GM19043 (cell line): ENCODE results near the gene SH3BGRL3.
A peak's percentile ranks its signal among the peaks of the same experiment; 100 is the strongest.

Experiments used
- ATAC-seq: cut with Tn5 transposase; IDR thresholded peaks from one replicate; pipeline ENCODE4 v1.9.1; 2021; ENCODE audit warnings: low read depth; ENCODE audit not compliant: unreplicated experiment

Gene SH3BGRL3

DNA sequence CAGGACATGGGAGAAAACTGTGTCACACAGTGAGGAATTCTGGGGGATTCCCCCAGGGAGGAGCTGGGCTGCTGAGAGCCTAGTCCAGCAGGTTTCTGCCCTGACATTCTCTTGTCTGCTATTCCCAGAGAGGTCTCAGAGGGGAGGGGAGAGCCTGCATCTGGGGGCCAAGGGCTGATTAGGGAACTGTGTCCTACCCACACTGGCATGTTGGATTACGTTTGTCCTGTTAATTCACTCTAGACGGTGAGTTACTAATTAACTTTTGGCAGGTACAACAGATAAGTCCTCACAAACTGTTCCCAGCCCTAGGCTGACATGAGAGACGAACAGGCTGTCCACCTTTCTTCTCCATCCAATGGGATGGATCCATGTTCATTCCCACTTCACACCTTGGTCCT is 2.6 kb upstream of the SH3BGRL3 start:
- no peak for ATAC-seq

DNA sequence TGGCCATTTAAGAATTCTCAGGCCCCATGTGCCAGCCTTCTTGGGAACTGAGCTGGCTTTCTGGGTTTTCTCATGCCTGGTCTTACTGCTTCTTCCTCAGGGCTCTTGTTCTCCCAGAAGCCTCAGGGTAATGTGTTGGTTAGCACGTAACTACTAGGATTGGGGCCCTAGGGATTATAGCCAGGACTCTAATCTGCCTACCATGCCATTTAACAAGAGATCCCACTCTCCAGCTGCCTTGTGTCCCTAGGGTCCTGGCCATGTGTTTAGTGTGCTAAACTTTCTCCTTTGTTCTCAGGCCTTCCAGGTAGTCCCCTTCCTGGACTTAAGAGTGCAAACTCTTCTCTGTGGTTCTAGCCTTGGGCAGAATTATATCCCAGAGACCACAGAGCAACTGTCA is 2.2 kb upstream of the SH3BGRL3 start:
- ATAC-seq: no peak

DNA sequence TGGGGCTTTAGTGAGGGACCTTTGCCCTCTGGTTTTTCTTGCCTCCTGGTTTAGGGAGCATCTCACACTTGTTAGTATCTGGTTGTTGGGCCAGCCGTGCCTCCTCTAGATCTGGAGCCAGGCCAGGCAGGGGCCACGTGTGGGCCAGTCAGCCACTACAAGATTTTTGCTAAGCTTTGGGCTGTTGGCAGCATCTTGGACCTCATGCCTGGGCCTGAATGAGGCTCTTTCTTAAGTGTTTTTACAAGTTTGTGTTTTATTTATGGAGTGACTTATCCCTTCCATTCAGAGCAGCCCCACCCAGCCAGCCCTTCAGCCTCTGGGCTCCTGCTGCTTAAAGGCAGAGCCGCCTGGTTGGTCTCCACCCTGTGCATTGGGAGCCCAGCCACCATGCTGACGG is 1.6 kb upstream of the SH3BGRL3 start:
- no peak for ATAC-seq

DNA sequence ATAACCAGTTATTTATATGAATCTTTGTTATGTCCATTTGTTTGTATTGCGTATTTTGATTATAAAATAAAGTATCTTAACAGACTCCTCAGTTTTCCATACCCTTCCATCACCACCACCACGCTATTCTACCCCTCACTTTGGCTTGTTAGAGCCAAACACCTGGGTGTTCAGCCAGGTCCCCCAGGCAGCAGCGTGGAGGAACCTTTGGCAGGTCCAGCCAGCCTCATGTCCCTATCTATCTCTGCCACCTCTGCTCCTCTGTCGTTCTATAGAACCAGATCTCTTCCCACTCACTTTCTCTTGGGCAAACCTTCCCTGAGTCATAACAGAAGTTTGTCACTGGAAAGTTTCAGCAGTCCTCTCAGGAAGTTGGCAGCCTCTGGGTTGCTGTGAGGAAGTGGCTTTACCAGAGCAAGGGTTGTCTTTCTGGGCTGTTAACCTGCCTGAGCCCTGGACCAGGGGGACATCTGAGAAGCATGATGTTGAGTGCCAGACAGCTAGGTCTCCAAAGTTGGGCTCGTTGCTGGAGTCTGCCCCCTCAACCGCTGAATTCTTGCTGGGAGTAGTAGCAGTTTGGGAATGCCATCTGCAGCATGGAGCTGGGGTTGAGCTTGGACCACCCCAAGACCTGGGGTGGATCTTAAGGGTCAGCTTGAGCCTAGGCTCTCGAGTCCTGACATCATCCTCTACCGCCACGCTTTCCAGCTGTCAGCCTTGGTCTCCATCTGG is 996 bp upstream of the SH3BGRL3 start:
- no peak for ATAC-seq

DNA sequence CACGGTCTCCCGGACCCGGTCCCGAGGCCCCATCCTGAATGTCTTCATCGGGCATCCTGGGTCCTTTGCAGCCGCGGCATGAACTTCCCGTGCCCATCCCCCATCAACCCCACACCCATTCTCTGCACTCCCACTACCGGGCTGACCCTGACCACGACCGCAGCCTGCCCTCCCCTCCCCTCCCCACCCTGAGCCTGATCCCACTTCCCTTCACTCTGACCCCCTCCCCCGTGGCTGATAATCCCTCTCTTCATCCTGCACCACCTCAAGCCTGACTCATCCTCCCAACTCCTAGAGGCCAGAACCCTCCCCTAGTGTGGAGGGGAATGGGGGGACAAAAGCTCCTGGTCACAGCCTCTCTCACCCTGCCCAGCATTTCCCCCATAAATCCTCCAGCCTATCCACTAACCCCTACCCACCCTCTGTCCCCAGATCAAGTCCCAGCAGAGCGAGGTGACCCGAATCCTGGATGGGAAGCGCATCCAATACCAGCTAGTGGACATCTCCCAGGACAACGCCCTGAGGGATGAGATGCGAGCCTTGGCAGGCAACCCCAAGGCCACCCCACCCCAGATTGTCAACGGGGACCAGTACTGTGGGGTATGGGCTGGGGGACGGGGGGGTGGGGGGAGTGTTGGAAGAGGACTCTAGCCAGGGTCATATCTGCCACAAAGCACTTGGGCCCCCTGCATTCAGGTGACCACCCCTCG is 602 bp downstream of the SH3BGRL3 start:
- no peak for ATAC-seq

DNA sequence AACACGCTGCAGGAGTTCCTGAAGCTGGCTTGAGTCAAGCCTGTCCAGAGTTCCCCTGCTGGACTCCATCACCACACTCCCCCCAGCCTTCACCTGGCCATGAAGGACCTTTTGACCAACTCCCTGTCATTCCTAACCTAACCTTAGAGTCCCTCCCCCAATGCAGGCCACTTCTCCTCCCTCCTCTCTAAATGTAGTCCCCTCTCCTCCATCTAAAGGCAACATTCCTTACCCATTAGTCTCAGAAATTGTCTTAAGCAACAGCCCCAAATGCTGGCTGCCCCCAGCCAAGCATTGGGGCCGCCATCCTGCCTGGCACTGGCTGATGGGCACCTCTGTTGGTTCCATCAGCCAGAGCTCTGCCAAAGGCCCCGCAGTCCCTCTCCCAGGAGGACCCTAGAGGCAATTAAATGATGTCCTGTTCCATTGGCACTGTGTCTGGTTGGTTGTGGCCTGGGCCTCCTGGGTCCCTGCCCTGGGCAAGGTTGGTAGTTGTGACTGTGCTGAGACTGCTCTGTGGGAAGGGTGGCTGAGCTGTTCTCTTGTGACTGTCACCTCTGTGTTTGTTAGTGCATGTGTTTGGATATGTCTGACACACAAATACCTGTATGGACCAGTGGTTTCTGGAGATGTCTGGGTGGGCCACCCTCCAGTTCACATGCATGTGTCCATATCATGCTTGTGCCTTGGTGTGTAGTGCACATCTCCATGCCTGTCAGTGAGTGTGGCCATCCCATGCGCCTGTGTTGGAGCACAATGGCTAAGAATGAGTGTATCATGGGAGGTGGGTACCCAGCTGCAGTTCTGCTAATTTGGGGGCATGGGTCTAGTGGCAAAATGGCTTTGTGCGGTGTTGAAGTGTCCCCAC is 1.4 kb downstream of the SH3BGRL3 start:
- no peak for ATAC-seq

DNA sequence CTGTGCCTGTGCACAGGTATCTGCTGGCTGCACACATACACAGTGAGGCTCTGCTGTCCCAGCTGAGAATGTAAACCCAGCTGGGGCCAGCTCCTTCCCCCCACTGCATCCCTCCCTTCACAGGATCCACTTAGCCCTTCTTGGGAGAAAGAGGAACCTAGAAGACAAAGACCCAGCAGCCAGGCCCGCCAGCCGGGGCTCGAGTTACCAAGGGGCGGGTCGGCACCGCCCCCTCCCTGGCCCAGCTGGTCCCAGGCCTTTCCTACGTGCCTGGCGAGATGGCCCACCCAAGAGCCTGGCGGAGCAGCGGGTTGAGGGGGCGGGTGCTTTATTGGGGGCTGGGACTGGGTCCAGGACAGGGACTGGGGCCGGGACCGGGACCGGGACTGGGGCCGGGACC is 2.1 kb downstream of the SH3BGRL3 start:
- no peak for ATAC-seq

DNA sequence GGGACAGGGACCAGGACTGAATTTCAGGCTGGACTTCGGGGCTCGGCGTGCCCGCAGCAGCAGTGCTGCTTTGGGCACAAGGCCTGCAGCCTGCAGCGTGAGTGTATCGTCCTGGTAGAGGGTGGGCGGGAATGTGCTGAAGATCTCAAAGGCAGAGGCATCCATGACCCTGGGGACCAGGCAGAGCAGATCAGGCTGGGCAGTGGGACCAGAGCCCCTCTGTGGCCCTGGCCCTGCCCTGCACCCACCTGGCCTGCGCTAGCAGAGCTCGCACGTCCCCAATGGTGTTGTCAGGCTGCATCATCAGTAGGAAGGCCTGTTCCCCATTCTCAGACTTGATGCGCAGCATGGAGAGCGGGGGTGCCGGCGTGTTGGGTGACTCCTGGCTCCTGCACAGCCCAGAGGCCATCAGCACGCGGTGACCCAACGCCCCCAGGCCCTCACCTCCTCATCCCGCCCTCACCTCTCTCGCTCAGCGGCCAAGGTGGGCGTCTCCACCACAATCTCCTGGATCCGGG is 2.6 kb downstream of the SH3BGRL3 start:
- ATAC-seq: no peak

DNA sequence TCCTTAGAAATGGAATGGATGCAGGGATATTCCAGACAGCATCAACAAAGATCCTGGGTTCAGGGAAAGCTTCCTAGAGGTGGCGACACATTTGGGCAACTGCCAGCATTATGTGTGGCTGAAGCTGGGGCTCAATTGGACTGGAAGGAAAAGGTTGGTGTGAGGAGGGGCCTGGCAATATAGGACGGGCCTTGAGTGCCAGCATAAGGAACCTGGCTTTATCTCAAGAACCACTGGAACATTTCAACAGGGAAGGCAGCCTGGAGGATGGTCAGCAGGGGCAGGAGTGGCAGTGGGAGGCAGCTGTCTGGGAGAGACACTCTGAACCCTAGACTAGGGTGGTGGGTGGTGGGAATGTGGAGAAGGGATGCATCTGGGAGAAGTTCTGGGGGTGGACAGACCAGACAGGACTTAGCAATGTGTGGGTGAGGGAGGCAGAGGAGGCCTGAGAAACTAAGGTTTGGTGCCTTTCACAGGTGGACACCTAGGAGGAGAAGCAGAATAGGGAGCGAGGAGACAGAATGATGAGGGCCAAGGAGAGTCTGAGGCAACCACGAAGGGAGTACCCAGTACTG is 3.5 kb downstream of the SH3BGRL3 start:
- no peak for ATAC-seq

DNA sequence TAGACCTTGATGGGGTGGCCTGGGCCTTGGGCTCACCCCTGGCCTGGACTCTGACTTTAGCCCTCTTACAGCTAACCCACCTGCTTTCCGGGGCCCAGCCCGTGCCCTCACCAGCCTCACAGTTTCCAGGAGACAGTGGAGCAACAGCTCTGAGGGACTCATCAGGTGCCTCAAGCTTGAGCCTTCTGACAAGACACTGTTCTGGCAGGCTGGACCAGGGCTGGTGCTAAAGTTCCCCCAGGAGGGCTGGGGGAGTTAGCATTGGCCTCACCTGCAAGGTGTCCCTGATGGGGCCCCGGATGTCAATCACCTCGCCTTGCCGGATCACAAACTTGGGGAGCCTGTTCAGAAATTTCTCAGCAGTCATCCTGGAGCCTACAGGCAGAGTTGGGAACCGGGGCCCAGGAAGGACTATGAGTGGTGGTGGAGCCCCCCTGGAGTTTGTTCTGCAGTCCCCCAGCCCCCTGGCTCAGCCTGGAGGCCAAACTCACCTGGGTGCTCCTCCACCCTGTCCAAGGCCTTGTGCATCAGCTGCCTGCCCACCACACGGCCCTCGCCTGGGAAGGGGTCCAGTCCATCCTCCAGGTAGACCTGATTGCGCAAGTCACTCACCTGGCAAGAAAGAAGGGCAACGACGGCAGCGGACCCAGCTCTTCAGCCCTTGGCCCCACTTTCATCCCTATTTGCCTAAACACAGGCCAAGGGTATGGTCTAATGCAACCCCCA is 4.1 kb downstream of the SH3BGRL3 start:
- ATAC-seq: no peak

DNA sequence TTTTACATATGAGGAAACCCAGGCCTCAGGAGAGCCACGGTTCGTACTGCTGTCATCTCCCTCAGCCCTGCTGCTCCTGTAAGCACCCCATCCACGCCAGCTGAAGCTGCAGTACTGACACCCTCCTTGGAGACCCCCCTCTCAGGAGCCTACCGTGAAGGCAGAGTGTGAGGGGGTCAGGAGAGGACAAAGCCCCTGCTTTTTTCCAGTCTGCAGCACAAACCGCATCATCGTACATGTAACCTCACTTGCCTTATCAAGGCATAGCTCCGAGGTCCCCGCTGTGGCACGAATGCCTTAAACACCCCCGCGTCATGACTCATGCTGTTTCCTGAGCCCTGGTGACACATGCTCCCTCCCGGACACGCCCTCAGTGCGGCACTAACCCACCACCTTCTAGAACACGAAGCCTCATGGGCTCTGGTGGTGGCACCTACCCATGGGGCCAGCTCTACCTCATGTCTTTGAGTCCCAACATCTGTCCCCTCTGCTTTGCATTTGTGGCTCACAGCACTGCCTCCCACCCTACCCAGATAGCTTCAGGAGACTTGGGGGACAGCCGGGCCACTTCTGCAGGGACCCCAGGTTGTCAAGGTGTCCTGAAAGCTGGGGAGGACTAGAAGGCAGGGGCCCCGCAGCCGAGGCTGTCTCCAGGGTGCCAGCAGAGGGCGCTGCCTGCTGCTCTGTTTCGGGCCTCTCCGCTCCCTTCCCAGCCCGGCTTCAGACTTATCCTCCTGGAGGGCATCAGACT is 4.9 kb downstream of the SH3BGRL3 start:
- no peak for ATAC-seq

DNA sequence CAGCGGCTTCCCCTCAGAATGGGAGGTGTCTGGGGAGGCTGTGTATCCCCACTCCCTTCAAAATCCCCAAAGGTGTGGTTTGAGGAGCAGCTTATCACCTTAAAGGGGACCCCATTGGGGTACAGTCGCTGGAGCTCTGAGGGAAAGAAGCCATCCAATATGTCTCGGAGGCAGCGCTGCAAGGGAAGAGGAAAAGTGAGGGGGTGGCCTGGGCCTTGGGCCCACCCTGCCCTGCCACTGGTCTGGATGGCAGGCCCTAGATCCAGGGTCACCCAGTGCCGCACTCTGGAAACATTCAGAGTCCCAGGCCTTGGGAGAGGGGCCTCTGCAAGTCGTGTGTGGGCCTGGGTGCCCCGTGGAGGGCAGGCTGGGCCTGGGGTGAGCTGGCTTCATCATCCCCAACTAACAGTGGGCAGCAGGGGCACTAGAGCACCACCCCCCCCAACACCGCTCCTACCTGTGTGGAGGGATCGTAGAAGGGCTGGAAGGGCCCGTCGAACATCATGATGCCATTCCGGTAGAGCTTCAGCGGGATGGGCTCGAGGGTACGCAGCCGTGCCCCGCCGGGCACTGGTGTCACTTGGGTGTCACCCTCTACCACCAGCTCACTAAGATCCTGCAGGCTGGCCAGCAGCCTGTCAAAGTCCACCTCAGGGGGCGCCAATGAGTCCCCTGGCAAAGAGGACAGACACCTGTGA is 5.6 kb downstream of the SH3BGRL3 start:
- no peak for ATAC-seq

DNA sequence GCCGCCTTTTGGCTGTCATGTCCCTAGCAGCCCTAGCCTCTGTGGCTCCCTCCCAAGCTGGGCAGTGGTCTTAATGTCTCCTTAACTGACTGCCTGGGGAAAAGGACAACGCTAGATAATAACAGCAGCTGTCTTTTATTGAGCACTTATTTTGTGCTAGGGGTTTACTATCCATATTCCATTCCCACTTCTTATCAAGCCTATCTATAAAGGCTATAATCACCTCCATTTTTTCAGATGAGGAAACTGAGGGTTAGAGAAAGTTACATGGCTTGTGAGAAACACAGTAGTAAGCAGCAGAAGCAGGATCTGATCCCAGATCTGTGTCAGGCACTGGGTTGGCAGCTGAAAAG is 6.2 kb downstream of the SH3BGRL3 start:
- ATAC-seq: no peak

DNA sequence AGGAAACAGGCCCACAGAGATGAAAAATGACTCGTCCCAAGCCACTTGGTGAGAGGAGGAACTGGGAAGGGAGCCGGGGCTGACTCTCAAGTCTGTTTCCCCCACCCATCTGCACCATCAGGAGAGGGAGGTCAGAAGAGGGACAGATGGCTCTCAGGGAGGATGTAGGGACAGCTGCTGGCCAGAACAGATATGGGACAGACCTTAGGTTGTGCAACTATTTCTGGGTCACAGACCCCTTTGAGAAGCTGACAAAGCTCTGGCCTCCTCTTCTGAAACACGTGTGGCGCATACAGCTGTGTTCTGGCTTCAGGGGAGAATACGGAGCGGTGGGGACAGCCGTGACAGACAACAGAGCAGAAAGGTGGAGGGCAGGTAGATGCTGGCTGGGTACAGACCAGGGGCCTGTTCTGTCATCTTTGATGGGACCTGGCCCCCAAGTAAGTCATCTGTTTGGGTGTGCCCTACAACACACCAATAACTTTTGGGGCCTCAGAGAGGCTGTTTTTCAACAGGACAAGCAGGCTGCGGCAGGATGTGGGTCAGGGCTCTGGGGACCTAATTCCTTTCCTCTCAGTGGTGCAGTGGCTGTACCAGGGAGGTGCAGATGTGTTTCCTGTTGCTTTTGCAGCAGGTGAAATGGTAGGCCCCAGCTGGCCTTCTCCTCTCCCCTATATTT is 7.3 kb downstream of the SH3BGRL3 start:
- peak; percentile 42 for ATAC-seq

DNA sequence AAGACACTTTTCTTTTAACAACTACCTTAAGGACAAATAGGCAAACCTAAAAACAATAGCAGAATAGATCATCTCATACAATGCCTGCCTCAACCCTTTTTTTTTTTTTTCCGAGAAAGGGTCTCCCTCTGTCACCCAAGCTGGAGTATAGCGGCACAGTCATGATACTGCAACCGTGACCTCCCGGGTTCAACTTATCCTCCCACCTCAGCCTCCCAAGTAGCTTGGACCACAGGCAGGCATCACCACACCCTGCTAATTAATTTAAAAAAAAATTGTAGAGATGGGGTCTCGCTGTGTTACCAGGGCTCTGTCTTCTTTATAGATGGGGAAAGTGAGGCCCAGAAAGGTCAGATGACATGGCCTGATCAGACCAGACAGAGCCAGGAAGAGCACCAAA is 7.9 kb downstream of the SH3BGRL3 start:
- no peak for ATAC-seq

DNA sequence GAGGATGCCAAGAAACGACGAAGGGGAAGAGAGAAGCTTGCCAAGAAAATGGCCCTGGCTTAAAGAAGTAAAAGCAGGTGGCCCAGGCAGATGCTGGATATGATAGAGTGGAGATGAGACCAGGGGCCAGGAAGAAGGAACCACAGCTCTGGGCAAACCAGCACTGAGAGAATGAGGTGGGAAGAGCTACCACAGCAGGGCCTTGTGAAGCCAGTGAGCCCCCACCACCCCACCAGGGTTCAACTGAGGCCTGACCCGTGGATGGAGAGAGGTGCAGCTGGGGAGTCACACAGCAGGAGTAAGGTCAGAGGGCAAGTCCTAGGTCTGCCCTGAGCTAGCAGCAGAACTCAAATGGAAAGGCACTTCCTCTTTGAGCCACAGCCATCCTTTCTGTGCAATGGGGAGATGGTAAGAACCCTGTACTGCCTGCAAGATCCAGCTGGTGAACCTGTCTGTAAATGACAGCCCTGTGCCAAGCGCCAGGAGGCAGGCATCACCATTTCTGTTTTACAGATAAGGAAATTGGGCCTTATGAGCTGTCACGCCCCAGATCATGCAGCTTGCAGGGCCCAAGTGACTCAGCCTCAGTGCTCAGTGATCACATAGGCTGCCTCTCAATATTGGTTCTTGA is 8.5 kb downstream of the SH3BGRL3 start:
- ATAC-seq: no peak

DNA sequence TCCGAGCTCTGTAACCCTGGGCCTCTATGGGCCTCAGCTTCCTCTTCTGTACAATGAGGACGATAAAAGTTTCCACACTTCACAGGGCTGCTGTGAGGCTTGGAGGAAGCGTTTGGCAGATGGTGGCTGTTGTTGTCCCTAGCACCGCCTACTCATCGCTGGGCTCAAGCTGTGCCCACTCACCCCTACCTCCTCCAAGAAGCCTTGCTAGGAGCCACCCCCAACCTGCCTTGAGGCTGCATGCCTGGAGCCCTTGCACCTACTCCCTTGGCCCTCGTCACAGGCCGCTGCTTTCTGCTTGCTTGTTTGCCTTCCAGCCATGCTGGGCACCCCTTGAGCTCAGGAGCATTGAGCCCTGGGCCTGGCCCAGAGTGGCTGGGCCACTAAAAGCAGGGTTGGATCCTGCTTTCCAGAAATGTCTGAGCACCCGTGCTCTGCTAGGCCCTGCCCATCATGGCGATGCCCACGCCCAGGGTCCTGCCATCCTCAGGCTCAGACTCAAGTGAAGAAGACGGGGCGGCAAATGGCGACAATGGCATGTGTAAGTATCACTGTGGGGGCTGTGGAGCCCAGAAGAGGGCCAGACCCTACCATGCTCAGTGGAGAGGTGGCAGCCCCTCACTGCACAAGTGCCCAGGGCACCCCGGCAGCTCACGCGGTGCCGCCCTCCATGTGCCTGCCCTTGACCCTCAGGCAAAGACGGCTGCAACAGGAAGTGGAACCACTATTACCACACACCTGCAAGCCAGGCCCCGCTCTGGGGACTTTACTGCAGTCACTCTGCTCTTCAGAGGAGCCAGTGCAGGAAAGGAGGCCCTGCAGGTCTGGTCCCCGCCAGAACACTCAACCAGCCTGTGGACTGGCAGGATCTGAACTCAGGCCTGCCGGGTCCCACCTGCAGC is 9.5 kb downstream of the SH3BGRL3 start:
- no peak for ATAC-seq
